ENCODE results near the gene ADRA2A.

- TF ChIP-seq EZH2 (IDR thresholded peaks at IDR 0.05; ENCODE audit: borderline replicate concordance, low read depth, low read length, severe bottlenecking): no peak
- TF ChIP-seq, protein P1, sequence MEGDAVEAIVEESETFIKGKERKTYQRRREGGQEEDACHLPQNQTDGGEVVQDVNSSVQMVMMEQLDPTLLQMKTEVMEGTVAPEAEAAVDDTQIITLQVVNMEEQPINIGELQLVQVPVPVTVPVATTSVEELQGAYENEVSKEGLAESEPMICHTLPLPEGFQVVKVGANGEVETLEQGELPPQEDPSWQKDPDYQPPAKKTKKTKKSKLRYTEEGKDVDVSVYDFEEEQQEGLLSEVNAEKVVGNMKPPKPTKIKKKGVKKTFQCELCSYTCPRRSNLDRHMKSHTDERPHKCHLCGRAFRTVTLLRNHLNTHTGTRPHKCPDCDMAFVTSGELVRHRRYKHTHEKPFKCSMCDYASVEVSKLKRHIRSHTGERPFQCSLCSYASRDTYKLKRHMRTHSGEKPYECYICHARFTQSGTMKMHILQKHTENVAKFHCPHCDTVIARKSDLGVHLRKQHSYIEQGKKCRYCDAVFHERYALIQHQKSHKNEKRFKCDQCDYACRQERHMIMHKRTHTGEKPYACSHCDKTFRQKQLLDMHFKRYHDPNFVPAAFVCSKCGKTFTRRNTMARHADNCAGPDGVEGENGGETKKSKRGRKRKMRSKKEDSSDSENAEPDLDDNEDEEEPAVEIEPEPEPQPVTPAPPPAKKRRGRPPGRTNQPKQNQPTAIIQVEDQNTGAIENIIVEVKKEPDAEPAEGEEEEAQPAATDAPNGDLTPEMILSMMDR (IDR thresholded peaks at IDR 0.05; ENCODE audit: borderline replicate concordance, extremely low read depth, low read length, poor library complexity, severe bottlenecking): no peak
Measured at GRCh38 chr10:111057006-111057405, 19.8 kb upstream of the ADRA2A start.

All from DND-41 (cell line).